ENCODE results near the gene PODN. TPM values are rescaled to one million over a fixed set of nuclear protein-coding genes. Genes with fewer than 3 reads are reported as not detected.

Gene PODN
- total RNA-seq, 1 experiment from 2014 or later = not detected

DNA sequence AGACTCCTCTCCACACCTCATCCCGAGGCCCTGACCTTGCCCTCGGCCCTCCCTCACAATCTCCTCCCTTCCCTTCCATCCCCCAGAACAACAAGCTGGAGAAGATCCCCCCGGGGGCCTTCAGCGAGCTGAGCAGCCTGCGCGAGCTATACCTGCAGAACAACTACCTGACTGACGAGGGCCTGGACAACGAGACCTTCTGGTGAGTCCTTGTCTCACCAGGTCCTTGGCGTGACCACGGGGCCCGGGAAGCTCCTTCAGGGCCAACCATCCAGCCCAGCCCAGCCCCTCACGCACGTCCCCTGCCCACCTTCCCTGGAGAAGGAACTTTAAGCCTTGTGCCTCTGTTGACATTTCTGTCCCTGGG is 15.6 kb downstream of the PODN start:
- H3K9me3 Mint-ChIP-seq (ENCODE audit: unreplicated experiment) = no peaks in the 10 kb centered on the region
- DNase-seq = no peak
- intact Hi-C loops (cut with micrococcal nuclease; ENCODE audit: unreplicated experiment) = no loop called here
- ChIA-PET POLR2A (interaction anchor here (0.5 kb wide), 1 partner anchor 13 kb away, joined by 5 read pairs; no protein-coding TSS in a partner anchor), CTCF (no interaction called here)
- H3K27me3 ChIP-seq (replicated peaks; ENCODE audit: control insufficient read depth, insufficient read depth, low read length) = no peaks in the 10 kb centered on the region
- no peak overlapping the region for H3K4me3 Mint-ChIP-seq (ENCODE audit: unreplicated experiment)
- BruUV-seq (replicated peaks) = no TSS peak
- no peaks in the 10 kb centered on the region for H3K27me3 Mint-ChIP-seq (ENCODE audit: insufficient read depth, unreplicated experiment)
- peaks cover 4% of the 10 kb centered on the region for H3K36me3 Mint-ChIP-seq (ENCODE audit: insufficient read depth, unreplicated experiment)
- no peak overlapping the region for H3K4me3 ChIP-seq (ENCODE audit: low read depth, low read length)
- no peaks in the 10 kb centered on the region for H3K4me1 Mint-ChIP-seq (ENCODE audit: low read depth, unreplicated experiment)
- H3K4me1 ChIP-seq = no peaks in the 10 kb centered on the region
- no peaks in the 10 kb centered on the region for H3K9me3 ChIP-seq
- TF ChIP-seq, protein P1, sequence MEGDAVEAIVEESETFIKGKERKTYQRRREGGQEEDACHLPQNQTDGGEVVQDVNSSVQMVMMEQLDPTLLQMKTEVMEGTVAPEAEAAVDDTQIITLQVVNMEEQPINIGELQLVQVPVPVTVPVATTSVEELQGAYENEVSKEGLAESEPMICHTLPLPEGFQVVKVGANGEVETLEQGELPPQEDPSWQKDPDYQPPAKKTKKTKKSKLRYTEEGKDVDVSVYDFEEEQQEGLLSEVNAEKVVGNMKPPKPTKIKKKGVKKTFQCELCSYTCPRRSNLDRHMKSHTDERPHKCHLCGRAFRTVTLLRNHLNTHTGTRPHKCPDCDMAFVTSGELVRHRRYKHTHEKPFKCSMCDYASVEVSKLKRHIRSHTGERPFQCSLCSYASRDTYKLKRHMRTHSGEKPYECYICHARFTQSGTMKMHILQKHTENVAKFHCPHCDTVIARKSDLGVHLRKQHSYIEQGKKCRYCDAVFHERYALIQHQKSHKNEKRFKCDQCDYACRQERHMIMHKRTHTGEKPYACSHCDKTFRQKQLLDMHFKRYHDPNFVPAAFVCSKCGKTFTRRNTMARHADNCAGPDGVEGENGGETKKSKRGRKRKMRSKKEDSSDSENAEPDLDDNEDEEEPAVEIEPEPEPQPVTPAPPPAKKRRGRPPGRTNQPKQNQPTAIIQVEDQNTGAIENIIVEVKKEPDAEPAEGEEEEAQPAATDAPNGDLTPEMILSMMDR (IDR thresholded peaks at IDR 0.05; ENCODE audit: insufficient read depth in 1 of 2, low read depth in 1 of 2, low read length in 1 of 2, severe bottlenecking in 1 of 2, unreplicated experiment in 1 of 2) = no peak
- no peak overlapping the region for H3K27ac Mint-ChIP-seq (ENCODE audit: unreplicated experiment)
- no peaks in the 10 kb centered on the region for H3K36me3 ChIP-seq (ENCODE audit: control insufficient read depth, insufficient read depth, low read length)

DNA sequence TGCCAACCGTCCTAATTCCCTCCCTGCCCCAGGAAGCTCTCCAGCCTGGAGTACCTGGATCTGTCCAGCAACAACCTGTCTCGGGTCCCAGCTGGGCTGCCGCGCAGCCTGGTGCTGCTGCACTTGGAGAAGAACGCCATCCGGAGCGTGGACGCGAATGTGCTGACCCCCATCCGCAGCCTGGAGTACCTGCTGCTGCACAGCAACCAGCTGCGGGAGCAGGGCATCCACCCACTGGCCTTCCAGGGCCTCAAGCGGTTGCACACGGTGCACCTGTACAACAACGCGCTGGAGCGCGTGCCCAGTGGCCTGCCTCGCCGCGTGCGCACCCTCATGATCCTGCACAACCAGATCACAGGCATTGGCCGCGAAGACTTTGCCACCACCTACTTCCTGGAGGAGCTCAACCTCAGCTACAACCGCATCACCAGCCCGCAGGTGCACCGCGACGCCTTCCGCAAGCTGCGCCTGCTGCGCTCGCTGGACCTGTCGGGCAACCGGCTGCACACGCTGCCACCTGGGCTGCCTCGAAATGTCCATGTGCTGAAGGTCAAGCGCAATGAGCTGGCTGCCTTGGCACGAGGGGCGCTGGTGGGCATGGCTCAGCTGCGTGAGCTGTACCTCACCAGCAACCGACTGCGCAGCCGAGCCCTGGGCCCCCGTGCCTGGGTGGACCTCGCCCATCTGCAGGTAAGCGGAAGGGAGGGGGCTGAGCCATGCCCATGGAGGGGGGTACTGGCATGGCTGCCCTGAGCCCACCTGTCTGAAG is 16.5 kb downstream of the PODN start:
- TF ChIP-seq, protein P1 (IDR thresholded peaks at IDR 0.05; ENCODE audit: insufficient read depth in 1 of 2, low read depth in 1 of 2, low read length in 1 of 2, severe bottlenecking in 1 of 2, unreplicated experiment in 1 of 2) = no peak
- no peaks in the 10 kb centered on the region for H3K9me3 Mint-ChIP-seq (ENCODE audit: unreplicated experiment)
- H3K36me3 ChIP-seq (ENCODE audit: control insufficient read depth, insufficient read depth, low read length) = no peaks in the 10 kb centered on the region
- intact Hi-C loops (cut with micrococcal nuclease; ENCODE audit: unreplicated experiment) = no loop called here
- no peak overlapping the region for H3K4me3 Mint-ChIP-seq (ENCODE audit: unreplicated experiment)
- no peaks in the 10 kb centered on the region for H3K4me1 ChIP-seq
- H3K27me3 Mint-ChIP-seq (ENCODE audit: insufficient read depth, unreplicated experiment) = no peaks in the 10 kb centered on the region
- no peak overlapping the region for H3K27ac Mint-ChIP-seq (ENCODE audit: unreplicated experiment)
- no TSS peak for BruUV-seq (replicated peaks)
- no peaks in the 10 kb centered on the region for H3K4me1 Mint-ChIP-seq (ENCODE audit: low read depth, unreplicated experiment)
- no peak for DNase-seq
- H3K9me3 ChIP-seq = no peaks in the 10 kb centered on the region
- ChIA-PET CTCF (no interaction called here), POLR2A (interaction anchor here (0.5 kb wide), 1 partner anchor 12 kb away, joined by 5 read pairs; no protein-coding TSS in a partner anchor)
- H3K4me3 ChIP-seq (ENCODE audit: low read depth, low read length) = no peak overlapping the region
- H3K36me3 Mint-ChIP-seq (ENCODE audit: insufficient read depth, unreplicated experiment) = peaks cover 4% of the 10 kb centered on the region
- no peaks in the 10 kb centered on the region for H3K27me3 ChIP-seq (replicated peaks; ENCODE audit: control insufficient read depth, insufficient read depth, low read length)

DNA sequence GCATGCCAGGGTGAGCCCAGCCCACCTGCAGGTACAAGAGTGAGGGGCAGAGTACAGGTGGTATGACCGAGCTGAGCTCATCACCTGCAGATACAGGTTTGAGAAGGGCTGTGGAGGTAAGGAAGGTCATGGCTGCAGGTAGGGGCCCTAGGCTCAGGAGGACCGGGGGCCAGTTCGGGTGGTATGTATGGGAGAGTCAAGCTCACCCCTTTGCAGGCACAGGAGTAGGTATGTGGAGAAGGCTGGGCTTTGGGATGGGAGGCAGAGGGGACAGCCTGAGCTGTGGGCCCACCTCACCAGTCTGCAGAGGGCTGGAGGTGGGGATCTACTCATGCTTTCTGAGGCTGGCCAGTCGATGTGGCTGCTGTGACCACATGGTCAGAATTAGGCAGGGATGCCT is 17.2 kb downstream of the PODN start:
- intact Hi-C loops (cut with micrococcal nuclease; ENCODE audit: unreplicated experiment) = no loop called here
- no peaks in the 10 kb centered on the region for H3K9me3 ChIP-seq
- BruUV-seq (replicated peaks) = no TSS peak
- Mint-ChIP-seq H3K27me3 (ENCODE audit: insufficient read depth, unreplicated experiment) (no peaks in the 10 kb centered on the region), H3K4me1 (ENCODE audit: low read depth, unreplicated experiment) (no peaks in the 10 kb centered on the region), H3K36me3 (ENCODE audit: insufficient read depth, unreplicated experiment) (peaks cover 4% of the 10 kb centered on the region), H3K27ac (ENCODE audit: unreplicated experiment) (no peak overlapping the region), H3K9me3 (ENCODE audit: unreplicated experiment) (no peaks in the 10 kb centered on the region), H3K4me3 (ENCODE audit: unreplicated experiment) (no peak overlapping the region)
- no peaks in the 10 kb centered on the region for H3K4me1 ChIP-seq
- ChIA-PET CTCF (no interaction called here), POLR2A (no interaction called here)
- no peaks in the 10 kb centered on the region for H3K36me3 ChIP-seq (ENCODE audit: control insufficient read depth, insufficient read depth, low read length)
- H3K27me3 ChIP-seq (replicated peaks; ENCODE audit: control insufficient read depth, insufficient read depth, low read length) = no peaks in the 10 kb centered on the region
- no peak overlapping the region for H3K4me3 ChIP-seq (ENCODE audit: low read depth, low read length)
- TF ChIP-seq, protein P1 (IDR thresholded peaks at IDR 0.05; ENCODE audit: insufficient read depth in 1 of 2, low read depth in 1 of 2, low read length in 1 of 2, severe bottlenecking in 1 of 2, unreplicated experiment in 1 of 2) = no peak
- DNase-seq = no peak
